ENCODE results near the gene KNSTRN.

- TF ChIP-seq, protein P1, sequence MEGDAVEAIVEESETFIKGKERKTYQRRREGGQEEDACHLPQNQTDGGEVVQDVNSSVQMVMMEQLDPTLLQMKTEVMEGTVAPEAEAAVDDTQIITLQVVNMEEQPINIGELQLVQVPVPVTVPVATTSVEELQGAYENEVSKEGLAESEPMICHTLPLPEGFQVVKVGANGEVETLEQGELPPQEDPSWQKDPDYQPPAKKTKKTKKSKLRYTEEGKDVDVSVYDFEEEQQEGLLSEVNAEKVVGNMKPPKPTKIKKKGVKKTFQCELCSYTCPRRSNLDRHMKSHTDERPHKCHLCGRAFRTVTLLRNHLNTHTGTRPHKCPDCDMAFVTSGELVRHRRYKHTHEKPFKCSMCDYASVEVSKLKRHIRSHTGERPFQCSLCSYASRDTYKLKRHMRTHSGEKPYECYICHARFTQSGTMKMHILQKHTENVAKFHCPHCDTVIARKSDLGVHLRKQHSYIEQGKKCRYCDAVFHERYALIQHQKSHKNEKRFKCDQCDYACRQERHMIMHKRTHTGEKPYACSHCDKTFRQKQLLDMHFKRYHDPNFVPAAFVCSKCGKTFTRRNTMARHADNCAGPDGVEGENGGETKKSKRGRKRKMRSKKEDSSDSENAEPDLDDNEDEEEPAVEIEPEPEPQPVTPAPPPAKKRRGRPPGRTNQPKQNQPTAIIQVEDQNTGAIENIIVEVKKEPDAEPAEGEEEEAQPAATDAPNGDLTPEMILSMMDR (conservative IDR thresholded peaks at IDR 0.05; ENCODE audit: low read depth in 2 of 2): no peak
- no peak for TF ChIP-seq ZNF331 (CRISPR knock-in tag; IDR thresholded peaks at IDR 0.05; ENCODE audit: low read depth)
- TF ChIP-seq EZH2 (IDR thresholded peaks at IDR 0.05; ENCODE audit: low read depth, unreplicated experiment): no peak
- TF ChIP-seq POLR2AphosphoS5 (IDR thresholded peaks at IDR 0.05; ENCODE audit: low read depth): no peak
- TF ChIP-seq ZNF114 (CRISPR knock-in tag; IDR thresholded peaks at IDR 0.05): no peak
- no peak for TF ChIP-seq ZNF462 (CRISPR knock-in tag; IDR thresholded peaks at IDR 0.05)
- no peak for TF ChIP-seq ETS1 (IDR thresholded peaks at IDR 0.05)
- no peak for TF ChIP-seq REST (IDR thresholded peaks at IDR 0.05; ENCODE audit: unreplicated experiment)
- TF ChIP-seq CREB1 (CRISPR knock-in tag; IDR thresholded peaks at IDR 0.05; ENCODE audit: low read depth): no peak
- no peak for TF ChIP-seq JUNB (IDR thresholded peaks at IDR 0.05; ENCODE audit: unreplicated experiment)
- TF ChIP-seq STAT1 (IDR thresholded peaks at IDR 0.05; ENCODE audit: unreplicated experiment): no peak
- no peak for TF ChIP-seq EZH2phosphoT487 (IDR thresholded peaks at IDR 0.05; ENCODE audit: unreplicated experiment)
- no peak for TF ChIP-seq NANOG (IDR thresholded peaks at IDR 0.05; ENCODE audit: borderline replicate concordance)
Measured at GRCh38 chr15:40389824-40390595, 7.5 kb downstream of the KNSTRN start.

Data from GM23338 (cell line).